GM12878 (cell line): ENCODE data around the gene STOML3. TPM values are rescaled to one million over a fixed set of nuclear protein-coding genes. Genes with fewer than 3 reads are reported as not detected.

Experiments
- ATAC-seq: fragments of 200-7000 bp; cut with Tn5 transposase; 3 replicates; pipeline ENCODE4 v1.9.1; 2020; ENCODE audit warnings: mild to moderate bottlenecking, moderate library complexity
- BruUV-seq: library from RNA; stranded (reverse); fragments of 400-500 nt; replicated peaks from 2 replicates; lab custom pipeline; 2021; lab: Mats Ljungman, UMichigan
- CTCF ChIA-PET: fragments of 300-600 bp; sonication (Branson Sonifier 250); formaldehyde crosslinking; extraction: SDS; loops from one replicate; lab custom pipeline; 2021; ENCODE audit warnings: inconsistent platforms; lab: Yijun Ruan, JAX
- POLR2A ChIA-PET: fragments of 350-600 bp; formaldehyde crosslinking; extraction: SDS; loops from one replicate; lab custom pipeline; 2021; ENCODE audit warnings: inconsistent platforms; lab: Charles Lee
- RAD21 ChIA-PET: fragments of 300-600 bp; sonication (Branson Sonifier 250); formaldehyde crosslinking; loops from one replicate; lab custom pipeline; 2023; ENCODE audit warnings: antibody characterized with exemption; ENCODE audit not compliant: unreplicated experiment; lab: Charles Lee
- SMC1A ChIA-PET: fragments of 300-600 bp; sonication (Branson Sonifier 250); formaldehyde crosslinking; loops from one replicate; lab custom pipeline; 2023; ENCODE audit not compliant: unreplicated experiment, uncharacterized antibody; lab: Charles Lee
- DNase-seq: peaks from one replicate; pipeline ENCODE4 v3.0.0-alpha.2; 2011; ENCODE audit warnings: low read depth, low spot score
- FAIRE-seq: peaks from 3 replicates; lab custom pipeline; 2011; peaks lifted over from hg19 to GRCh38; lab: Jason Lieb, UNC
- H2AFZ ChIP-seq: 2 replicates; pipeline ENCODE4 v1.6.0; 2011; ENCODE audit warnings: low read depth, low read length, control low read depth; ENCODE audit not compliant: control insufficient read depth
- H3K27ac ChIP-seq: 2 replicates; pipeline ENCODE4 v1.5.1; 2011; ENCODE audit warnings: control low read depth; ENCODE audit not compliant: control insufficient read depth, insufficient read depth
- H3K27me3 ChIP-seq, 2 experiments: replicated peaks in 1 of 2; 2 replicates each; pipeline versions ENCODE4 v1.6.0 to v1.6.1; 2011; ENCODE audit warnings: low read length in 1 of 2; ENCODE audit not compliant: control insufficient read depth in 2 of 2, insufficient read depth in 2 of 2
- H3K36me3 ChIP-seq, 2 experiments: 2 replicates each; pipeline ENCODE4 v1.5.1; 2011; ENCODE audit warnings: low read length in 1 of 2; ENCODE audit not compliant: control insufficient read depth in 2 of 2, insufficient read depth in 2 of 2
- H3K4me1 ChIP-seq: 2 replicates; pipeline ENCODE4 v1.6.1; 2011; ENCODE audit warnings: mild to moderate bottlenecking, low read length, moderate library complexity, mixed read lengths; ENCODE audit not compliant: control insufficient read depth, insufficient read depth
- H3K4me2 ChIP-seq: 2 replicates; pipeline ENCODE4 v1.6.0; 2011; ENCODE audit warnings: control low read depth; ENCODE audit not compliant: control insufficient read depth, insufficient read depth
- H3K4me3 ChIP-seq: fragments of 200-600 bp; sonication (generic); 2 replicates; pipeline ENCODE4 v1.5.1; 2016
- H3K79me2 ChIP-seq: 2 replicates; pipeline ENCODE4 v1.6.0; 2011; ENCODE audit warnings: low read length; ENCODE audit not compliant: control insufficient read depth, insufficient read depth
- H3K9ac ChIP-seq: 2 replicates; pipeline ENCODE4 v1.8.0; 2011; ENCODE audit warnings: low read length, control low read depth, mixed read lengths; ENCODE audit not compliant: control insufficient read depth, insufficient read depth
- H3K9me3 ChIP-seq: replicated peaks from 3 replicates; pipeline ENCODE4 v1.5.1; 2011; ENCODE audit warnings: mild to moderate bottlenecking, low read length; ENCODE audit not compliant: control insufficient read depth, insufficient read depth
- H4K20me1 ChIP-seq: 2 replicates; pipeline ENCODE4 v1.6.0; 2011; ENCODE audit not compliant: control insufficient read depth, insufficient read depth
- PKNOX1 ChIP-seq: fragments of 450-650 bp; IDR thresholded peaks from 2 replicates; pipeline ENCODE4 v1.6.1; 2016; ENCODE audit warnings: mild to moderate bottlenecking
- RAD21 ChIP-seq: IDR thresholded peaks from 2 replicates; pipeline ENCODE4 v1.6.1; 2011; ENCODE audit warnings: mild to moderate bottlenecking, low read depth, low read length, moderate library complexity; ENCODE audit not compliant: insufficient read depth
- WGBS: methylation state at CpG from one replicate; pipeline ENCODE4 v1.1.6; 2016; ENCODE audit warnings: low lambda C conversion rate; ENCODE audit not compliant: insufficient replicate concordance, insufficient coverage; ENCODE audit errors: missing lambda C conversion rate; 5-methylcytosine and 5-hydroxymethylcytosine counted together
- in situ Hi-C: fragments of 300-500 bp; cut with MboI; formaldehyde crosslinking; loops from 9 replicates; pipeline ENCODE4 v1.14.3; 2018; ENCODE audit warnings: mixed read lengths
- intact Hi-C: fragments of 100-400 bp; cut with micrococcal nuclease; formaldehyde crosslinking; loops from one replicate; pipeline ENCODE4 v1.14.2; 2022; ENCODE audit not compliant: unreplicated experiment
- polyA plus RNA-seq, 11 experiments: library from polyadenylated mRNA; depleted of rRNA in 4 of 11; unstranded in 6 of 11; stranded (reverse) in 5 of 11; fragments of >200 nt; fragmentation: Nextera tagmentation in 4 of 11; fragmentation: Illumina TruSeq in 1 of 11; extraction: Ambion mirVana in 4 of 11; extraction: Trizol in 1 of 11; gene quantifications; 1 replicate in 1 of 11; 2 replicates in 10 of 11; pipeline versions ENCODE4 v1.2.1 to v1.2.3, GENCODE V29; 2011 to 2016; ENCODE audit warnings: inconsistent platforms in 2 of 11, missing spikeins in 2 of 11, low read depth in 1 of 11
- total RNA-seq, 4 experiments: library from RNA; depleted of rRNA in 3 of 4; stranded (reverse); fragments of >200 nt in 3 of 4; fragmentation: Illumina TruSeq in 1 of 4; extraction: Trizol in 1 of 4; gene quantifications; 2 replicates each; pipeline versions ENCODE4 v1.2.1 to v1.2.3, GENCODE V29; 2013 to 2021
- TF ChIP-seq, protein P1 (sequence below): fragments of 450-650 bp; formaldehyde crosslinking; IDR thresholded peaks from 2 replicates; pipeline ENCODE4 v1.5.0; 2022; ENCODE audit warnings: mild to moderate bottlenecking, missing genetic modification characterization
- TF ChIP-seq, protein P2 (sequence below): IDR thresholded peaks from 2 replicates; pipeline ENCODE4 v1.6.1; 2012; ENCODE audit warnings: low read depth, low read length, improper control_type of control experiment

Gene STOML3
- total and polyA plus RNA-seq, 10 of the 15 experiments (the other 5 are each of a cell fraction or from before 2014, with no cell fraction given), result not detected

DNA sequence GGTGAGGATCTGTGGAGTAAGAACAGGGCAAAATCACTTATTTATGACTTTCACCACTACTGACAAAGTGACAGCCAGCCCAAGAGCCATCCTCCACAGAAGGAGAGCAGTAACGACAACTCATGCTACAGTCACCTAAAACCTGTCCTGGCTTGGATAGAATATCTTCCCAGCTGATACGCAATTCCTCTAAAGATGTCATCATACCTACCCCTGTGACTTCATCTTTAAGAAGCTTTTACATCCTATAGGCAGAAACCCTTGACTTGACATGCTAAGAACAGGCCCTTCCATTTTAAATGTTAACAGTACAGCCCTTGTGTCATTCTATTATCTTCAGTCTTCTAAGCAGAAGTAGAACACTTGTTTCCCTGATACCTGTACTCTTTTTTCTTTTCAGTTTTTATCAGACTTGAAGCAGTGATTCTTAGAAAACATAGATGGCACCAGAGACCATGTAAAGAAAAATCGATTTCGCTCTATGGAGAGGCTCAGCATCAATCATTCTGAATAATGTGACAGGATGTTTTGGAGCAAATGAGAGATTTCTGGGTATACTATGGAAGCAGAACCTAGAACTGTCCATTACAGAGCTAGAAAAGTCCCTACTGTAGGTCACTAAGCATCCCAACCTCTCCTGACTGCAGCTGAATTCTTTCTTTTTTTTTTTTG lies 20.1 kb downstream of the STOML3 start:
- intact Hi-C loops (no loop called here), in situ Hi-C loops (no loop called here)
- no peaks in the 10 kb centered on the region for H3K79me2 ChIP-seq
- no TSS peak for BruUV-seq
- RAD21 ChIA-PET, result no interaction called here
- FAIRE-seq (no peak), DNase-seq (no peak), ATAC-seq (no peak)
- no peaks in the 10 kb centered on the region for H3K9me3 ChIP-seq
- H3K27ac ChIP-seq, result no peak overlapping the region
- TF ChIP-seq RAD21 (0 out of 2 replicates have a peak, but pooled peaks have one; percentile 16), PKNOX1 (0 out of 2 replicates have a peak, but pooled peaks have one; percentile 12)
- TF ChIP-seq, protein P1, sequence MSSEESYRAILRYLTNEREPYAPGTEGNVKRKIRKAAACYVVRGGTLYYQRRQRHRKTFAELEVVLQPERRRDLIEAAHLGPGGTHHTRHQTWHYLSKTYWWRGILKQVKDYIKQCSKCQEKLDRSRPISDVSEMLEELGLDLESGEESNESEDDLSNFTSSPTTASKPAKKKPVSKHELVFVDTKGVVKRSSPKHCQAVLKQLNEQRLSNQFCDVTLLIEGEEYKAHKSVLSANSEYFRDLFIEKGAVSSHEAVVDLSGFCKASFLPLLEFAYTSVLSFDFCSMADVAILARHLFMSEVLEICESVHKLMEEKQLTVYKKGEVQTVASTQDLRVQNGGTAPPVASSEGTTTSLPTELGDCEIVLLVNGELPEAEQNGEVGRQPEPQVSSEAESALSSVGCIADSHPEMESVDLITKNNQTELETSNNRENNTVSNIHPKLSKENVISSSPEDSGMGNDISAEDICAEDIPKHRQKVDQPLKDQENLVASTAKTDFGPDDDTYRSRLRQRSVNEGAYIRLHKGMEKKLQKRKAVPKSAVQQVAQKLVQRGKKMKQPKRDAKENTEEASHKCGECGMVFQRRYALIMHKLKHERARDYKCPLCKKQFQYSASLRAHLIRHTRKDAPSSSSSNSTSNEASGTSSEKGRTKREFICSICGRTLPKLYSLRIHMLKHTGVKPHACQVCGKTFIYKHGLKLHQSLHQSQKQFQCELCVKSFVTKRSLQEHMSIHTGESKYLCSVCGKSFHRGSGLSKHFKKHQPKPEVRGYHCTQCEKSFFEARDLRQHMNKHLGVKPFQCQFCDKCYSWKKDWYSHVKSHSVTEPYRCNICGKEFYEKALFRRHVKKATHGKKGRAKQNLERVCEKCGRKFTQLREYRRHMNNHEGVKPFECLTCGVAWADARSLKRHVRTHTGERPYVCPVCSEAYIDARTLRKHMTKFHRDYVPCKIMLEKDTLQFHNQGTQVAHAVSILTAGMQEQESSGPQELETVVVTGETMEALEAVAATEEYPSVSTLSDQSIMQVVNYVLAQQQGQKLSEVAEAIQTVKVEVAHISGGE (CRISPR knock-in tag), result no peak
- TF ChIP-seq, protein P2, sequence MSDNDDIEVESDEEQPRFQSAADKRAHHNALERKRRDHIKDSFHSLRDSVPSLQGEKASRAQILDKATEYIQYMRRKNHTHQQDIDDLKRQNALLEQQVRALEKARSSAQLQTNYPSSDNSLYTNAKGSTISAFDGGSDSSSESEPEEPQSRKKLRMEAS, result no peak
- H4K20me1 ChIP-seq, result no peaks in the 10 kb centered on the region
- H3K36me3 ChIP-seq, result no peaks in the 10 kb centered on the region
- 35% methylated on average over 4 of the region's 4 CpGs for WGBS
- H3K4me3 ChIP-seq, result no peak overlapping the region
- SMC1A ChIA-PET, result no interaction called here
- H2AFZ ChIP-seq, result no peak overlapping the region
- POLR2A ChIA-PET, result no interaction called here
- no peak overlapping the region for H3K9ac ChIP-seq
- H3K4me2 ChIP-seq, result no peak overlapping the region
- CTCF ChIA-PET, result no interaction called here
- no peaks in the 10 kb centered on the region for H3K4me1 ChIP-seq
- no peaks in the 10 kb centered on the region; a peak in 1 of 4 replicates for H3K27me3 ChIP-seq
